ENCODE measurements around the gene TMPRSS7. TPM values are rescaled to one million over a fixed set of nuclear protein-coding genes. Genes with fewer than 3 reads are reported as not detected.

Gene TMPRSS7
- total and polyA plus RNA-seq, 2 of the 8 experiments (the other 6 are each of a cell fraction or from before 2014, with no cell fraction given), result not detected

DNA sequence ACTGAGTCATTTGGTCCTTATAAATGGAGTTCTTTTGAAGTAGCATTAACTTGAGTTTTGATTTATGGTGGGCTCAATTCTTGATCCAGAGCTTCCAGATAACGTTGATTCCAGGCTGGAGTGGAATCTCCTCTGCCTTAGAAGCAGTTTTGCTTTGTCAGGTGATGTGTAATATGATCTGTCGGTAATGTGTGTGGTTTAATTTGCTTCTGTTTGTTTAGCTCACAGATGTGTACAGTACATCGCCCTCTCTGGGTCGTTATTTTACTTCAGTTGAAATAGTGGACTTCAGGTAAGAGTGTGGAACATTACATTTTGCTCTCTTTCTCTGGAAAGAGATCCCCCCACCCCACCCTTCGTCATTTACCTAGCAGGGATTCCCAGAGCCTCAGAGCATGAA, 74.8 kb downstream of the TMPRSS7 start:
- Histone ChIP-seq H3K4me1 (replicated peaks in 1 of 4; ENCODE audit: control insufficient read depth in 3 of 4, insufficient read depth in 4 of 4, low read length in 3 of 4) (peaks cover 0 to 5% (median 0%) of the 10 kb centered on the region in 4 experiments; a peak in 1 of 7 replicates), H4K91ac (replicated peaks; ENCODE audit: insufficient read length, low read length) (no peak overlapping the region), H3K9ac (replicated peaks in 1 of 4; ENCODE audit: extremely low read depth in 1 of 4, low read depth in 3 of 4, low read length in 3 of 4) (no peak overlapping the region), H4K20me1 (replicated peaks in 1 of 2; ENCODE audit: control insufficient read depth in 1 of 2, insufficient read depth in 2 of 2, low read length in 2 of 2) (no peaks in the 10 kb centered on the region), H3K14ac (ENCODE audit: insufficient read length) (no peak overlapping the region), H2AFZ (ENCODE audit: low read length) (no peak overlapping the region), H3K27me3 (replicated peaks in 1 of 4; ENCODE audit: control insufficient read depth in 3 of 4, extremely low read depth in 1 of 4, insufficient read depth in 3 of 4, low read length in 3 of 4) (no peaks in the 10 kb centered on the region), H3K4ac (replicated peaks; ENCODE audit: insufficient read length, low read depth, low read length) (no peak overlapping the region), H2AK5ac (ENCODE audit: low read depth, low read length) (no peak overlapping the region), H2BK20ac (ENCODE audit: low read length) (no peak overlapping the region), H3K23ac (ENCODE audit: insufficient read length) (no peak overlapping the region), H3K18ac (ENCODE audit: extremely low read depth, low read length) (no peak overlapping the region), H4K8ac (ENCODE audit: extremely low read depth, insufficient read depth, low read length) (no peak overlapping the region), H2BK120ac (replicated peaks; ENCODE audit: low read depth, low read length) (no peak overlapping the region), H3K9me3 (ENCODE audit: insufficient read depth in 2 of 2, low read depth in 1 of 2, low read length in 1 of 2) (no peaks in the 10 kb centered on the region), H2BK15ac (ENCODE audit: low read length) (no peak overlapping the region), H2BK5ac (ENCODE audit: low read depth, low read length) (no peak overlapping the region), H3K56ac (replicated peaks; ENCODE audit: insufficient read length, low read depth, low read length) (no peak overlapping the region), H3K79me2 (ENCODE audit: control insufficient read depth in 1 of 2, insufficient read depth in 2 of 2, low read length in 2 of 2) (no peaks in the 10 kb centered on the region), H3K4me3 (ENCODE audit: extremely low read depth in 1 of 4, insufficient read depth in 2 of 4, low read depth in 3 of 4, low read length in 4 of 4) (no peak overlapping the region), H3K36me3 (ENCODE audit: control insufficient read depth in 2 of 4, insufficient read depth in 4 of 4, low read length in 3 of 4) (peaks cover 0 to 3% (median 1%) of the 10 kb centered on the region in 4 experiments; a peak in 5 of 8 replicates), H3K79me1 (ENCODE audit: low read depth, low read length) (no peaks in the 10 kb centered on the region), H2BK12ac (ENCODE audit: low read depth, low read length) (no peak overlapping the region), H3K4me2 (ENCODE audit: insufficient read depth in 1 of 2, low read depth in 2 of 2, low read length in 2 of 2) (no peak overlapping the region), H3K27ac (ENCODE audit: low read depth, low read length) (no peak overlapping the region), H3K23me2 (ENCODE audit: low read depth, low read length) (no peaks in the 10 kb centered on the region), H4K5ac (ENCODE audit: insufficient read length, low read depth, low read length) (no peak overlapping the region)
- no peak for DNase-seq (ENCODE audit: low read depth in 1 of 2, low spot score in 2 of 2)
- FAIRE-seq, result no peak
- CTCF ChIA-PET (ENCODE audit: partially characterized antibody), result interaction anchor here (0.9 to 3.9 kb wide), 10 partner anchors 8 to 409 kb away, joined by 3 to 31 read pairs (median 4); partner anchors contain the start of gene SLC9C1
- WGBS, 2 experiments (ENCODE audit: extremely low coverage in 1 of 2, insufficient coverage in 1 of 2, insufficient read length in 1 of 2, insufficient replicate concordance in 2 of 2, low coverage in 1 of 2, low lambda C conversion rate in 2 of 2, missing lambda C conversion rate in 1 of 2), result 91% methylated on average over 5 of the region's 5 CpGs; no CpG with 5 or more reads in 1 of the 2 experiments
- POLR2A ChIA-PET (ENCODE audit: partially characterized antibody), result no interaction called here
- no peak for TF ChIP-seq CHD2 (IDR thresholded peaks at IDR 0.05; ENCODE audit: low read length)
- no peak for TF ChIP-seq NRF1 (IDR thresholded peaks at IDR 0.05; ENCODE audit: low read depth, low read length)
- no peak for TF ChIP-seq CBX5 (IDR thresholded peaks at IDR 0.05; ENCODE audit: low read depth, low read length)
- TF ChIP-seq, protein P1, sequence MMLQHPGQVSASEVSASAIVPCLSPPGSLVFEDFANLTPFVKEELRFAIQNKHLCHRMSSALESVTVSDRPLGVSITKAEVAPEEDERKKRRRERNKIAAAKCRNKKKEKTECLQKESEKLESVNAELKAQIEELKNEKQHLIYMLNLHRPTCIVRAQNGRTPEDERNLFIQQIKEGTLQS (IDR thresholded peaks at IDR 0.05; ENCODE audit: insufficient read depth, low read depth, low read length), result no peak
- TF ChIP-seq, protein P2, sequence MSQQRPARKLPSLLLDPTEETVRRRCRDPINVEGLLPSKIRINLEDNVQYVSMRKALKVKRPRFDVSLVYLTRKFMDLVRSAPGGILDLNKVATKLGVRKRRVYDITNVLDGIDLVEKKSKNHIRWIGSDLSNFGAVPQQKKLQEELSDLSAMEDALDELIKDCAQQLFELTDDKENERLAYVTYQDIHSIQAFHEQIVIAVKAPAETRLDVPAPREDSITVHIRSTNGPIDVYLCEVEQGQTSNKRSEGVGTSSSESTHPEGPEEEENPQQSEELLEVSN (IDR thresholded peaks at IDR 0.05), result no peak
- no peak for TF ChIP-seq RXRA (IDR thresholded peaks at IDR 0.05; ENCODE audit: insufficient read depth, low read depth, low read length)
- no peak for TF ChIP-seq RFX5 (IDR thresholded peaks at IDR 0.05; ENCODE audit: borderline replicate concordance, low read depth, low read length)
- no peak for TF ChIP-seq CTBP2 (IDR thresholded peaks at IDR 0.05; ENCODE audit: borderline replicate concordance, insufficient read depth, insufficient read length, low read length)
- TF ChIP-seq BRCA1 (IDR thresholded peaks at IDR 0.05; ENCODE audit: low read depth, low read length), result no peak
- TF ChIP-seq, protein P3, sequence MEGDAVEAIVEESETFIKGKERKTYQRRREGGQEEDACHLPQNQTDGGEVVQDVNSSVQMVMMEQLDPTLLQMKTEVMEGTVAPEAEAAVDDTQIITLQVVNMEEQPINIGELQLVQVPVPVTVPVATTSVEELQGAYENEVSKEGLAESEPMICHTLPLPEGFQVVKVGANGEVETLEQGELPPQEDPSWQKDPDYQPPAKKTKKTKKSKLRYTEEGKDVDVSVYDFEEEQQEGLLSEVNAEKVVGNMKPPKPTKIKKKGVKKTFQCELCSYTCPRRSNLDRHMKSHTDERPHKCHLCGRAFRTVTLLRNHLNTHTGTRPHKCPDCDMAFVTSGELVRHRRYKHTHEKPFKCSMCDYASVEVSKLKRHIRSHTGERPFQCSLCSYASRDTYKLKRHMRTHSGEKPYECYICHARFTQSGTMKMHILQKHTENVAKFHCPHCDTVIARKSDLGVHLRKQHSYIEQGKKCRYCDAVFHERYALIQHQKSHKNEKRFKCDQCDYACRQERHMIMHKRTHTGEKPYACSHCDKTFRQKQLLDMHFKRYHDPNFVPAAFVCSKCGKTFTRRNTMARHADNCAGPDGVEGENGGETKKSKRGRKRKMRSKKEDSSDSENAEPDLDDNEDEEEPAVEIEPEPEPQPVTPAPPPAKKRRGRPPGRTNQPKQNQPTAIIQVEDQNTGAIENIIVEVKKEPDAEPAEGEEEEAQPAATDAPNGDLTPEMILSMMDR (IDR thresholded peaks at IDR 0.05; ENCODE audit: control extremely low read depth in 1 of 3, insufficient read depth in 1 of 3, low read depth in 1 of 3, low read length in 3 of 3), result no peak
- TF ChIP-seq POLR2A (IDR thresholded peaks at IDR 0.05; ENCODE audit: control extremely low read depth in 1 of 2, low read depth in 2 of 2, low read length in 2 of 2), result no peak
